Natural killer cell (primary cell): ENCODE measurements around the gene KIF14. TPM values are rescaled to one million over a fixed set of nuclear protein-coding genes. Genes with fewer than 3 reads are reported as not detected.

Experiments
- ATAC-seq, 3 donors: fragments of 150-1000 bp in 2 of 3; fragments of 200-7000 bp in 1 of 3; cut with Tn5 transposase; 1 replicate in 1 of 3; 2 replicates in 2 of 3; pipeline ENCODE4 v1.10.0; 2021; ENCODE audit warnings: mild to moderate bottlenecking in 2 of 3, moderate library complexity in 2 of 3
- DNase-seq, 2 donors: peaks; one replicate each; pipeline versions ENCODE4 v3.0.0 to v3.0.0-alpha.2; 2013 to 2021; ENCODE audit warnings: mixed read lengths in 1 of 2
- H3K27ac ChIP-seq: one replicate; pipeline ENCODE4 v1.5.1; 2013; ENCODE audit warnings: mild to moderate bottlenecking, low read length
- H3K27me3 ChIP-seq: one replicate; pipeline ENCODE4 v1.6.1; 2013; ENCODE audit warnings: low read length; ENCODE audit not compliant: control insufficient read depth, insufficient read depth
- H3K36me3 ChIP-seq: one replicate; pipeline ENCODE4 v1.6.1; 2013; ENCODE audit warnings: low read length; ENCODE audit not compliant: control insufficient read depth, insufficient read depth
- H3K4me1 ChIP-seq: one replicate; pipeline ENCODE4 v1.6.1; 2013; ENCODE audit warnings: low read length; ENCODE audit not compliant: control insufficient read depth, insufficient read depth
- H3K4me3 ChIP-seq: one replicate; pipeline ENCODE4 v1.5.1; 2013; ENCODE audit warnings: low read length
- H3K9me3 ChIP-seq: one replicate; pipeline ENCODE4 v1.6.1; 2013; ENCODE audit warnings: low read length; ENCODE audit not compliant: control insufficient read depth, insufficient read depth
- H3K27ac Mint-ChIP-seq, 2 donors: one replicate each; pipeline ENCODE4 v1.8.0; 2022; ENCODE audit warnings: mild to moderate bottlenecking in 2 of 2, mixed read lengths in 2 of 2, moderate library complexity in 1 of 2
- H3K27me3 Mint-ChIP-seq, 2 donors: one replicate each; pipeline ENCODE4 v1.8.0; 2022; ENCODE audit warnings: low read depth in 2 of 2, mixed read lengths in 2 of 2
- H3K36me3 Mint-ChIP-seq: one replicate; pipeline ENCODE4 v1.8.0; 2022; ENCODE audit warnings: mixed read lengths
- H3K4me1 Mint-ChIP-seq, 2 donors: one replicate each; pipeline ENCODE4 v1.8.0; 2022; ENCODE audit warnings: mixed read lengths in 2 of 2
- H3K4me3 Mint-ChIP-seq: one replicate; pipeline ENCODE4 v1.8.0; 2022; ENCODE audit warnings: mild to moderate bottlenecking, moderate library complexity, mixed read lengths
- H3K9me3 Mint-ChIP-seq, 2 donors: one replicate each; pipeline ENCODE4 v1.8.0; 2022; ENCODE audit warnings: mixed read lengths in 2 of 2
- CTCF ChIP-seq: fragments of 200-600 bp; IDR thresholded peaks from one replicate; pipeline ENCODE4 v1.8.0; 2022; ENCODE audit warnings: antibody characterized with exemption
- WGBS: methylation state at CpG from one replicate; pipeline ENCODE4 v1.1.7; 2013; ENCODE audit warnings: missing lambda C conversion rate; ENCODE audit not compliant: insufficient coverage; 5-methylcytosine and 5-hydroxymethylcytosine counted together
- intact Hi-C: fragments of 100-400 bp; cut with micrococcal nuclease; formaldehyde crosslinking; loops from one replicate; pipeline ENCODE4 v1.14.2; 2022
- total RNA-seq, 4 donors: library from RNA; stranded (reverse); fragments of 120-200 nt in 1 of 4; gene quantifications; one replicate each; pipeline versions ENCODE4 v1.2.3 to v1.2.4, GENCODE V29; 2013 to 2022

The KIF14 gene
- total RNA-seq, 3 donors from 2014 or later (not counting 1 experiment from before 2014, with no cell fraction given), result 0.40 to 0.48 (median 0.40) TPM

DNA sequence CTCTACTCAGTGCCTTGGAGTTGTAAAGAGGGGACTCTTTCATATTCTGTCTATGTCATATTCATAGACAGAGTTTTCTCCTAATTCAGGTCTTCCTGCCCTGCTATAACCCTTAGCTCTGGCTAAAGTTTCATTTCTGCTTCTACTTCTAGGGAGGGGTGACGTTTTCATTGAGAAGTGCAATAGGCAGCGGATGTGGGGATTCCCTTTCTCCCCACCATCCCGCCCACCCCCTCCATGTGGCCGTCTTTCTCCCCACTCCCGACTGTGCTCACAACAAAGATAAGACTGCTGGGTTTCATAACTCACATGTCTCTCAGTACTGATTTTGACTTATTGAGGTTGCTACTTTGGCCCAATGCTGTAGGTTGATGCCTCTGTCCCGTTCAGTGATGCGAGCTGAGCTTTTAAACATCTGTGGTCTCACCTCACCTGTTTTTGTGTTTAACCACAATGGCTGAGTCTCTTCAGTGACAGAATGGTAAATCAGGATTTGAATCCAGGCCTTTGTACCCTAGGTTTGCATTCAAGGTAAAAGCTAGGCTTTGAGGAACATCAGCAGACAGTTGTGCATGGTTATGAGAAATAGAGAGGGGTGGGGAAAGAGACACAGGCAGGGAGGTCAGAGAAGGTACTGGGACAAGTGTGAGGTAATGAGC is 7.8 kb upstream of the KIF14 start:
- ATAC-seq (peak; percentile 50 to 69 (median 52)), DNase-seq (peak in 1 of 2 donors; percentile 70)
- intact Hi-C loops, result no loop called here
- H3K27me3 Mint-ChIP-seq, result no peaks in the 10 kb centered on the region
- TF ChIP-seq CTCF, result no peak
- WGBS, result 35% methylated on average over 7 of the region's 7 CpGs
- no peak overlapping the region for H3K4me3 ChIP-seq
- no peaks in the 10 kb centered on the region for H3K27me3 ChIP-seq
- no peak overlapping the region for H3K27ac Mint-ChIP-seq
- no peaks in the 10 kb centered on the region for H3K9me3 ChIP-seq
- no peaks in the 10 kb centered on the region for H3K4me1 Mint-ChIP-seq
- peaks cover 7% of the 10 kb centered on the region for H3K4me1 ChIP-seq
- H3K9me3 Mint-ChIP-seq, result no peaks in the 10 kb centered on the region
- H3K4me3 Mint-ChIP-seq, result no peak overlapping the region
- no peaks in the 10 kb centered on the region for H3K36me3 ChIP-seq
- peak overlapping the region; percentile 11 for H3K27ac ChIP-seq
- H3K36me3 Mint-ChIP-seq, result no peaks in the 10 kb centered on the region

GRCh38 chr1:200627575-200628222 is 7.1 kb upstream of the KIF14 start:
- peaks cover 7% of the 10 kb centered on the region for H3K4me1 ChIP-seq
- intact Hi-C loops, result no loop called here
- H3K27ac ChIP-seq, result no peak overlapping the region
- no peak overlapping the region for H3K4me3 ChIP-seq
- H3K4me3 Mint-ChIP-seq, result no peak overlapping the region
- no peak for TF ChIP-seq CTCF
- WGBS, result no CpG with 5 or more reads among the region's 1 CpG
- no peak overlapping the region for H3K27ac Mint-ChIP-seq
- H3K27me3 Mint-ChIP-seq, result no peaks in the 10 kb centered on the region
- no peak for ATAC-seq
- no peaks in the 10 kb centered on the region for H3K27me3 ChIP-seq
- no peaks in the 10 kb centered on the region for H3K9me3 ChIP-seq
- H3K9me3 Mint-ChIP-seq, result no peaks in the 10 kb centered on the region
- H3K36me3 Mint-ChIP-seq, result no peaks in the 10 kb centered on the region
- H3K36me3 ChIP-seq, result no peaks in the 10 kb centered on the region
- H3K4me1 Mint-ChIP-seq, result no peaks in the 10 kb centered on the region
- DNase-seq, result no peak

- DNase-seq (no peak), ATAC-seq (no peak)
- no peaks in the 10 kb centered on the region for H3K9me3 Mint-ChIP-seq
- no peak overlapping the region for H3K4me3 Mint-ChIP-seq
- Histone ChIP-seq H3K9me3 (no peaks in the 10 kb centered on the region), H3K4me3 (no peak overlapping the region), H3K27me3 (no peaks in the 10 kb centered on the region), H3K4me1 (peaks cover 7% of the 10 kb centered on the region), H3K36me3 (no peaks in the 10 kb centered on the region), H3K27ac (no peak overlapping the region)
- no peaks in the 10 kb centered on the region for H3K36me3 Mint-ChIP-seq
- no peak overlapping the region for H3K27ac Mint-ChIP-seq
- H3K27me3 Mint-ChIP-seq, result no peaks in the 10 kb centered on the region
- intact Hi-C loops, result no loop called here
- no peaks in the 10 kb centered on the region for H3K4me1 Mint-ChIP-seq
- no peak for TF ChIP-seq CTCF
- whole genome bisulfite sequencing, result 83% methylated on average over 5 of the region's 5 CpGs
These were observed 6.4 kb upstream of the KIF14 start for GRCh38 chr1:200626853-200627534.
